ENCODE measurements around the gene USP17L11.
"Not testable (repeated sequence)": the region's sequence is repeated elsewhere in the genome, so short reads cannot be mapped to it uniquely, and the experiment has no call there.

Gene USP17L11, protein sequence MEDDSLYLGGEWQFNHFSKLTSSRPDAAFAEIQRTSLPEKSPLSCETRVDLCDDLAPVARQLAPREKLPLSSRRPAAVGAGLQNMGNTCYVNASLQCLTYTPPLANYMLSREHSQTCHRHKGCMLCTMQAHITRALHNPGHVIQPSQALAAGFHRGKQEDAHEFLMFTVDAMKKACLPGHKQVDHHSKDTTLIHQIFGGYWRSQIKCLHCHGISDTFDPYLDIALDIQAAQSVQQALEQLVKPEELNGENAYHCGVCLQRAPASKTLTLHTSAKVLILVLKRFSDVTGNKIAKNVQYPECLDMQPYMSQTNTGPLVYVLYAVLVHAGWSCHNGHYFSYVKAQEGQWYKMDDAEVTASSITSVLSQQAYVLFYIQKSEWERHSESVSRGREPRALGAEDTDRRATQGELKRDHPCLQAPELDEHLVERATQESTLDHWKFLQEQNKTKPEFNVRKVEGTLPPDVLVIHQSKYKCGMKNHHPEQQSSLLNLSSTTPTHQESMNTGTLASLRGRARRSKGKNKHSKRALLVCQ

DNA sequence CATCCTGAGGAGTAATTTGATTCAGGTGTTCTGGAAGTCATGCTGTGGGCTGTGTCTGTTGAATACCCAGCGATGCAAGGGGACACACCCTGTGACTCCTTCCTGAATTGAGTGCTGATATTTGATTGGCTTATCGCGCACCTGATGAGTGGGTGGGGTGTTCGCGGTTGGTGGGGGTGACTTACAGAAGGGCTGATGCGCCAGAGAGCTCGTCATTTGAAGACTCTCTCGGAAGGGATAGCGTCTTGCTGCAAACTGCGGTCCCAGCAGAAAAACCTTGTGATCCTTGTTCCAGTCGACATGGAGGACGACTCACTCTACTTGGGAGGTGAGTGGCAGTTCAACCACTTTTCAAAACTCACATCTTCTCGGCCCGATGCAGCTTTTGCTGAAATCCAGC lies at the start of gene USP17L11:
TSS of gene USP17L11 (plus strand) at position 301 of the 400 bp plus-strand sequence. CDS start at position 301, 0 bp downstream.
- not testable (repeated sequence) for DNase-seq

DNA sequence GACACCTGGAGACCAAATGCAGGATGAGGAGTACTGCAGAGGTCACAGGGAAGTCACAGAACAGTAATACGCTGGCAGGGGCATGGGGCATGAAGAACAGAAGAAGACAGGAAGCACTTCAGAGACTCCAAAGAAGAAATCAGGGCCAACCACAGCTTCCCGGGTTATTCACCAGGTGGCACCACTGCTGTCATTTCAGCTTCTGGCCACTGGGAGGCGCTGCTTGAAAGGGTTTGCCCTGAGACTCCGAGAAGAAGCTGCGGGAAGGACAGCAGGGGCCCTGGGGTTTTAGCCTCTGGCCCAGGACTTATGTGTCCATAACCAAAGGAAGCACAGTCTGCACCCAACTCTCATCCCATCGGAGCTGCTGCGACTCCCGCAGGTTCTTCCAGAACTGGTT lies 49.2 kb upstream of the USP17L11 start:
- not testable (repeated sequence) for DNase-seq

DNA sequence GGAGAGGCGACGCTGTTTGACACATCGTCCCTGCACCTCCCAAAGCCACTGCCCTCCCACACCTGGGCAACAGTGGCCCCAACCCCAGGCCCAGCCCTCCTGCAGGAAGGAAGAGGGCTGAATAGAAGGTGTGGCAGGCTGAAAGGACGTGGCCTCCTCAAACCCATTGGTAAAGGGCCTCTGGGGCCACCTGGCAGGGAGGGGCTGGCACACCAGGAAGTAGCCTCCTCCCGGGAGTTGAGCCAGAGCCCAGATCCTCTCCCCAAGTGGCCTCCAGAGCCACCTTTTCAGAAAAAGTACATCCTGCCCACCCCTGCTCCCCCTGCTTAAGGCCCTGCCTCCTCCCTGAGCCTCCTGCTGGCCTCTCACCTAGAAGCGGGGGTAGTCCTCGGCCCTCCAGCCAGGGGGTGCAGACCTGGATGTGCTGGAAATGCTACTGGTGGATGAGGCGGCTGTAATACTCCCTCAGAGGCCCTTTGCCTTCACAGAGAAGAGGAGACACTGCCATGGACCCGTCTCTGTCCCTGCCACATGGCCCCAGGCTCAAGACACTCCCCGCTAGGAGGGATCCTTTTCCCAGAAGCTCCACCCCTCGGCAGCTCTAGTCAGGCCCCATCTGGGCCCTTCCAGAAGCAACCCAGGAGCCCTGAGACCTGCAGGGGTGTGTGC lies 45.3 kb upstream of the USP17L11 start, which contains the start of gene FAM90A26:
TSS of gene FAM90A26 (plus strand) at position 619 of the 669 bp plus-strand sequence. CDS start 2,764 bp downstream, outside the sequence.
- DNase-seq = not testable (repeated sequence)

DNA sequence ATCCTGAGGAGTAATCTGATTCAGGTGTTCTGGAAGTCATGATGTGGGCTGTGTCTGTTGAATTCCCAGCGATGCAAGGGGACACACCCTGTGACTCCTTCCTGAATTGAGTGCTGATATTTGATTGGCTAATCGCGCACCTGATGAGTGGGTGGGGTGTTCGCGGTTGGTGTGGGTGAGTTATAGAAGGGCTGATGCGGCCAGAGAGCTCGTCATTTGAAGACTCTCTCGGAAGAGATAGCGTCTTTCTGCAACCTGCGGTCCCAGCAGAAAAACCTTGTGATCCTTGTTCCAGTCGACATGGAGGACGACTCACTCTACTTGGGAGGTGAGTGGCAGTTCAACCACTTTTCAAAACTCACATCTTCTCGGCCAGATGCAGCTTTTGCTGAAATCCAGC lies 4.8 kb upstream of the USP17L11 start, which contains the start of gene USP17L10:
TSS of gene USP17L10 (plus strand) at position 301 of the 400 bp plus-strand sequence. CDS start at position 301, 0 bp downstream.
- DNase-seq = not testable (repeated sequence)

DNA sequence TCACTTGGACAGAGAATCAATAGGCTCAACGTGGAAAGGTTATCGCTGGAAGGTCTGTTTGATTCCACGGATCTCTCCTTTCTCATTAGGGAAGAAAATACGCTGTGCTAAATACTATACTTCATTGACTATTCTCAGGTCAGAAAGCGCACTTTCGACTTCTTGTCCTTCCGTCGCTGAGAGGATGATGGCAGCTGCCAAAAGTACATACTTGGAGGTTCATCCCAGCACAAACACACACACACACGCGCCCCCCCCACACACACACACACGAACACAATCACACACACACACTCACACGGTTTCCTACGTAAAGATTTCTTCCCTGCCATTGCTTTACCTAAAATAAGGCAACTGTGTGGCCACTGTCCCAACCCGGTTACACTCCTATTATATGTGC lies 504 bp upstream of the USP17L11 start:
- not testable (repeated sequence) for DNase-seq

DNA sequence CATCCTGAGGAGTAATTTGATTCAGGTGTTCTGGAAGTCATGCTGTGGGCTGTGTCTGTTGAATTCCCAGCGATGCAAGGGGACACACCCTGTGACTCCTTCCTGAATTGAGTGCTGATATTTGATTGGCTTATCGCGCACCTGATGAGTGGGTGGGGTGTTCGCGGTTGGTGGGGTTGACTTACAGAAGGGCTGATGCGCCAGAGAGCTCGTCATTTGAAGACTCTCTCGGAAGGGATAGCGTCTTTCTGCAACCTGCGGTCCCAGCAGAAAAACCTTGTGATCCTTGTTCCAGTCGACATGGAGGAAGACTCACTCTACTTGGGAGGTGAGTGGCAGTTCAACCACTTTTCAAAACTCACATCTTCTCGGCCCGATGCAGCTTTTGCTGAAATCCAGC lies 4.6 kb downstream of the USP17L11 start, which contains the start of gene USP17L12:
TSS of gene USP17L12 (plus strand) at position 301 of the 400 bp plus-strand sequence. CDS start at position 301, 0 bp downstream.
- not testable (repeated sequence) for DNase-seq

DNA sequence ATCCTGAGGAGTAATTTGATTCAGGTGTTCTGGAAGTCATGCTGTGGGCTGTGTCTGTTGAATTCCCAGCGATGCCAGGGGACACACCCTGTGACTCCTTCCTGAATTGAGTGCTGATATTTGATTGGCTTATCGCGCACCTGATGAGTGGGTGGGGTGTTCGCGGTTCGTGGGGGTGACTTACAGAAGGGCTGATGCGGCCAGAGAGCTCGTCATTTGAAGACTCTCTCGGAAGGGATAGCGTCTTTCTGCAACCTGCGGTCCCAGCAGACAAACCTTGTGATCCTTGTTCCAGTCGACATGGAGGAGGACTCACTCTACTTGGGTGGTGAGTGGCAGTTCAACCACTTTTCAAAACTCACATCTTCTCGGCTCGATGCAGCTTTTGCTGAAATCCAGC lies 9.4 kb downstream of the USP17L11 start, which contains the start of gene USP17L13:
TSS of gene USP17L13 (plus strand) at position 301 of the 400 bp plus-strand sequence. CDS start at position 301, 0 bp downstream.
- not testable (repeated sequence) for DNase-seq

DNA sequence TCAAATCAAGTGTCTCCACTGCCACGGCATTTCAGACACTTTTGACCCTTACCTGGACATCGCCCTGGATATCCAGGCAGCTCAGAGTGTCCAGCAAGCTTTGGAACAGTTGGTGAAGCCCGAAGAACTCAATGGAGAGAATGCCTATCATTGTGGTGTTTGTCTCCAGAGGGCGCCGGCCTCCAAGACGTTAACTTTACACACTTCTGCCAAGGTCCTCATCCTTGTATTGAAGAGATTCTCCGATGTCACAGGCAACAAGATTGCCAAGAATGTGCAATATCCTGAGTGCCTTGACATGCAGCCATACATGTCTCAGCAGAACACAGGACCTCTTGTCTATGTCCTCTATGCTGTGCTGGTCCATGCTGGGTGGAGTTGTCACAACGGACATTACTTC lies 15.0 kb downstream of the USP17L11 start:
- DNase-seq = not testable (repeated sequence)

DNA sequence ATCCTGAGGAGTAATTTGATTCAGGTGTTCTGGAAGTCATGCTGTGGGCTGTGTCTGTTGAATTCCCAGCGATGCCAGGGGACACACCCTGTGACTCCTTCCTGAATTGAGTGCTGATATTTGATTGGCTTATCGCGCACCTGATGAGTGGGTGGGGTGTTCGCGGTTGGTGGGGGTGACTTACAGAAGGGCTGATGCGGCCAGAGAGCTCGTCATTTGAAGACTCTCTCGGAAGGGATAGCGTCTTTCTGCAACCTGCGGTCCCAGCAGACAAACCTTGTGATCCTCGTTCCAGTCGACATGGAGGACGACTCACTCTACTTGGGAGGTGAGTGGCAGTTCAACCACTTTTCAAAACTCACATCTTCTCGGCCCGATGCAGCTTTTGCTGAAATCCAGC lies 18.9 kb downstream of the USP17L11 start, which contains the start of gene USP17L15:
TSS of gene USP17L15 (plus strand) at position 301 of the 400 bp plus-strand sequence. CDS start at position 301, 0 bp downstream.
- not testable (repeated sequence) for DNase-seq

DNA sequence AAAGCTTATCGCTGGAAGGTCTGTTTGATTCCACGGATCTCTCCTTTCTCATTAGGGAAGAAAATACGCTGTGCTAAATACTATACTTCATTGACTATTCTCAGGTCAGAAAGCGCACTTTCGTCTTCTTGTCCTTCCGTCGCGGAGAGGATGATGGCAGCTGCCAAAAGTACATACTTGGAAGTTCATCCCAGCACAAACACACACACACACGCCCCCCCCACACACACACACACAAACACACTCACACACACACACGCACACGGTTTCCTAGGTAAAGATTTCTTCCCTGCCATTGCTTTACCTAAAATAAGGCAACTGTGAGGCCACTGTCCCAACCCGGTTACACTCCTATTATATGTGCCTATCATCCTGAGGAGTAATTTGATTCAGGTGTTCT lies 23.3 kb downstream of the USP17L11 start:
- DNase-seq = not testable (repeated sequence)

DNA sequence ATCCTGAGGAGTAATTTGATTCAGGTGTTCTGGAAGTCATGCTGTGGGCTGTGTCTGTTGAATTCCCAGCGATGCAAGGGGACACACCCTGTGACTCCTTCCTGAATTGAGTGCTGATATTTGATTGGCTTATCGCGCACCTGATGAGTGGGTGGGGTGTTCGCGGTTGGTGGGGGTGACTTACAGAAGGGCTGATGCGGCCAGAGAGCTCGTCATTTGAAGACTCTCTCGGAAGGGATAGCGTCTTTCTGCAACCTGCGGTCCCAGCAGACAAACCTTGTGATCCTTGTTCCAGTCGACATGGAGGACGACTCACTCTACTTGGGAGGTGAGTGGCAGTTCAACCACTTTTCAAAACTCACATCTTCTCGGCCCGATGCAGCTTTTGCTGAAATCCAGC lies 28.4 kb downstream of the USP17L11 start, which contains the start of gene USP17L17:
TSS of gene USP17L17 (plus strand) at position 301 of the 400 bp plus-strand sequence. CDS start at position 301, 0 bp downstream.
- DNase-seq = not testable (repeated sequence)

DNA sequence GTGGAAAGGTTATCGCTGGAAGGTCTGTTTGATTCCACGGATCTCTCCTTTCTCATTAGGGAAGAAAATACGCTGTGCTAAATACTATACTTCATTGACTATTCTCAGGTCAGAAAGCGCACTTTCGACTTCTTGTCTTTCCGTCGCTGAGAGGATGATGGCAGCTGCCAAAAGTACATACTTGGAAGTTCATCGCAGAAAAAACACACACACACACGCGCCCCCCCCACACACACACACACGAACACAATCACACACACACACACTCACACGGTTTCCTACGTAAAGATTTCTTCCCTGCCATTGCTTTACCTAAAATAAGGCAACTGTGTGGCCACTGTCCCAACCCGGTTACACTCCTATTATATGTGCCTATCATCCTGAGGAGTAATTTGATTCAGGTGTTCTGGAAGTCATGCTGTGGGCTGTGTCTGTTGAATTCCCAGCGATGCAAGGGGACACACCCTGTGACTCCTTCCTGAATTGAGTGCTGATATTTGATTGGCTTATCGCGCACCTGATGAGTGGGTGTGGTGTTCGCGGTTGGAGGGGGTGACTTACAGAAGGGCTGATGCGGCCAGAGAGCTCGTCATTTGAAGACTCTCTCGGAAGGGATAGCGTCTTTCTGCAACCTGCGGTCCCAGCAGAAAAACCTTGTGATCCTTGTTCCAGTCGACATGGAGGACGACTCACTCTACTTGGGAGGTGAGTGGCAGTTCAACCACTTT lies 32.9 kb downstream of the USP17L11 start, which contains the start of gene USP17L18:
TSS of gene USP17L18 (plus strand) at position 678 of the 728 bp plus-strand sequence. CDS start at position 678, 0 bp downstream.
- not testable (repeated sequence) for DNase-seq

DNA sequence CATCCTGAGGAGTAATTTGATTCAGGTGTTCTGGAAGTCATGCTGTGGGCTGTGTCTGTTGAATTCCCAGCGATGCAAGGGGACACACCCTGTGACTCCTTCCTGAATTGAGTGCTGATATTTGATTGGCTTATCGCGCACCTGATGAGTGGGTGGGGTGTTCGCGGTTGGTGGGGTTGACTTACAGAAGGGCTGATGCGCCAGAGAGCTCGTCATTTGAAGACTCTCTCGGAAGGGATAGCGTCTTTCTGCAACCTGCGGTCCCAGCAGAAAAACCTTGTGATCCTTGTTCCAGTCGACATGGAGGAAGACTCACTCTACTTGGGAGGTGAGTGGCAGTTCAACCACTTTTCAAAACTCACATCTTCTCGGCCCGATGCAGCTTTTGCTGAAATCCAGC lies 37.9 kb downstream of the USP17L11 start, which contains the start of gene USP17L19:
TSS of gene USP17L19 (plus strand) at position 301 of the 400 bp plus-strand sequence. CDS start at position 301, 0 bp downstream.
- not testable (repeated sequence) for DNase-seq

DNA sequence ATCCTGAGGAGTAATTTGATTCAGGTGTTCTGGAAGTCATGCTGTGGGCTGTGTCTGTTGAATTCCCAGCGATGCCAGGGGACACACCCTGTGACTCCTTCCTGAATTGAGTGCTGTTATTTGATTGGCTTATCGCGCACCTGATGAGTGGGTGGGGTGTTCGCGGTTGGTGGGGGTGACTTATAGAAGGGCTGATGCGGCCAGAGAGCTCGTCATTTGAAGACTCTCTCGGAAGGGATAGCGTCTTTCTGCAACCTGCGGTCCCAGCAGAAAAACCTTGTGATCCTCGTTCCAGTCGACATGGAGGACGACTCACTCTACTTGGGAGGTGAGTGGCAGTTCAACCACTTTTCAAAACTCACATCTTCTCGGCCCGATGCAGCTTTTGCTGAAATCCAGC lies 42.6 kb downstream of the USP17L11 start, which contains the start of gene USP17L20:
TSS of gene USP17L20 (plus strand) at position 301 of the 400 bp plus-strand sequence. CDS start at position 301, 0 bp downstream.
- not testable (repeated sequence) for DNase-seq

DNA sequence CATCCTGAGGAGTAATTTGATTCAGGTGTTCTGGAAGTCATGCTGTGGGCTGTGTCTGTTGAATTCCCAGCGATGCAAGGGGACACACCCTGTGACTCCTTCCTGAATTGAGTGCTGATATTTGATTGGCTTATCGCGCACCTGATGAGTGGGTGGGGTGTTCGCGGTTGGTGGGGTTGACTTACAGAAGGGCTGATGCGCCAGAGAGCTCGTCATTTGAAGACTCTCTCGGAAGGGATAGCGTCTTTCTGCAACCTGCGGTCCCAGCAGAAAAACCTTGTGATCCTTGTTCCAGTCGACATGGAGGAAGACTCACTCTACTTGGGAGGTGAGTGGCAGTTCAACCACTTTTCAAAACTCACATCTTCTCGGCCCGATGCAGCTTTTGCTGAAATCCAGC lies 47.4 kb downstream of the USP17L11 start, which contains the start of gene USP17L21:
TSS of gene USP17L21 (plus strand) at position 301 of the 400 bp plus-strand sequence. CDS start at position 301, 0 bp downstream.
- not testable (repeated sequence) for DNase-seq

Measured in NCI-H2081 treated with DMSO at 0.1 percent for 48 hours (cell line).